ENCODE results near the gene CDH13. TPM values are rescaled to one million over a fixed set of nuclear protein-coding genes. Genes with fewer than 3 reads are reported as not detected.

CDH13 gene
- total RNA-seq, 1 donor from 2014 or later = 25.7 TPM

GRCh38 chr16:83602761-83603722 is 976.3 kb downstream of the CDH13 start:
- FAIRE-seq = no peak
- no peak for DNase-seq (ENCODE audit: low spot score in 2 of 2)

GRCh38 chr16:83603723-83604570 is 977.2 kb downstream of the CDH13 start:
- DNase-seq (ENCODE audit: low spot score in 2 of 2) (no peak), FAIRE-seq (no peak)

- DNase-seq (ENCODE audit: low spot score in 2 of 2) (no peak), FAIRE-seq (no peak)
Observed at GRCh38 chr16:83606486-83607030, 979.8 kb downstream of the CDH13 start.

- no peak for FAIRE-seq
Observed at GRCh38 chr16:83609178-83609577, 982.4 kb downstream of the CDH13 start.

GRCh38 chr16:83615141-83615952 is 988.6 kb downstream of the CDH13 start:
- DNase-seq (ENCODE audit: low spot score in 2 of 2) (no peak), FAIRE-seq (no peak)

More at GRCh38 chr16:83609178-83609577, 982.4 kb downstream of the CDH13 start:
- DNase-seq (ENCODE audit: low spot score in 2 of 2) = no peak

GRCh38 chr16:83615953-83616350 is 989.2 kb downstream of the CDH13 start:
- no peak for DNase-seq (ENCODE audit: low spot score in 2 of 2)
- FAIRE-seq = no peak

GRCh38 chr16:83619381-83620150 is 992.8 kb downstream of the CDH13 start:
- DNase-seq (ENCODE audit: low spot score in 2 of 2) (no peak), FAIRE-seq (no peak)

GRCh38 chr16:83622010-83622409 is 995.2 kb downstream of the CDH13 start:
- FAIRE-seq (no peak), DNase-seq (ENCODE audit: low spot score in 2 of 2) (no peak)

GRCh38 chr16:83623091-83623730 is 996.4 kb downstream of the CDH13 start:
- no peak for FAIRE-seq

GRCh38 chr16:83623892-83624291 is 997.1 kb downstream of the CDH13 start:
- DNase-seq (ENCODE audit: low spot score in 2 of 2) (no peak), FAIRE-seq (no peak)

More at GRCh38 chr16:83623091-83623730, 996.4 kb downstream of the CDH13 start:
- no peak for DNase-seq (ENCODE audit: low spot score in 2 of 2)

- DNase-seq (ENCODE audit: low spot score in 2 of 2) = no peak
Observed at GRCh38 chr16:83624429-83625120, 997.8 kb downstream of the CDH13 start.

GRCh38 chr16:83626204-83626603 is 999.4 kb downstream of the CDH13 start:
- FAIRE-seq (no peak), DNase-seq (ENCODE audit: low spot score in 2 of 2) (no peak)

More at GRCh38 chr16:83624429-83625120, 997.8 kb downstream of the CDH13 start:
- no peak for FAIRE-seq

- no peak for FAIRE-seq
- no peak for DNase-seq (ENCODE audit: low spot score in 2 of 2)
Observed at GRCh38 chr16:83626676-83627075, 999.9 kb downstream of the CDH13 start.

- FAIRE-seq (no peak), DNase-seq (ENCODE audit: low spot score in 2 of 2) (no peak)
Observed at GRCh38 chr16:83627996-83628395, 1001.2 kb downstream of the CDH13 start.

- DNase-seq (ENCODE audit: low spot score in 2 of 2) (no peak), FAIRE-seq (no peak)
Observed at GRCh38 chr16:83629426-83629825, 1002.7 kb downstream of the CDH13 start.

GRCh38 chr16:83629836-83630235 is 1003.1 kb downstream of the CDH13 start:
- FAIRE-seq (no peak), DNase-seq (ENCODE audit: low spot score in 2 of 2) (no peak)

GRCh38 chr16:83630979-83631378 is 1004.2 kb downstream of the CDH13 start:
- no peak for FAIRE-seq

GRCh38 chr16:83633286-83633685 is 1006.5 kb downstream of the CDH13 start:
- no peak for FAIRE-seq
- DNase-seq (ENCODE audit: low spot score in 2 of 2) = no peak

More at GRCh38 chr16:83630979-83631378, 1004.2 kb downstream of the CDH13 start:
- no peak for DNase-seq (ENCODE audit: low spot score in 2 of 2)
